MCF 10A (cell line): ENCODE results near the gene TRPM4. TPM values are rescaled to one million over a fixed set of nuclear protein-coding genes. Genes with fewer than 3 reads are reported as not detected.
A peak's percentile ranks its signal among the peaks of the same experiment; 100 is the strongest.

Source experiments
- BruUV-seq: library from RNA; stranded (reverse); fragments of 400-500 nt; replicated peaks from 2 replicates; lab custom pipeline; 2021; lab: Mats Ljungman, UMichigan
- CTCF ChIA-PET: fragments of 300-600 bp; sonication (Branson Sonifier 250); formaldehyde crosslinking; extraction: SDS; loops from one replicate; lab custom pipeline; 2021; ENCODE audit warnings: antibody characterized with exemption, inconsistent platforms; lab: Yijun Ruan, JAX
- POLR2A ChIA-PET: fragments of 300-600, 350-650 bp; sonication (Branson Sonifier 250); formaldehyde crosslinking; extraction: SDS; loops from one replicate; lab custom pipeline; 2020; ENCODE audit warnings: antibody characterized with exemption, inconsistent platforms; lab: Yijun Ruan, JAX
- DNase-seq: peaks from one replicate; pipeline ENCODE4 v3.0.0-alpha.2; 2018; ENCODE audit not compliant: unreplicated experiment
- H3K27ac Mint-ChIP-seq: one replicate; pipeline ENCODE4 v1.8.0; 2022; ENCODE audit warnings: mild to moderate bottlenecking, low read depth, mixed read lengths; ENCODE audit not compliant: unreplicated experiment
- H3K27me3 Mint-ChIP-seq: one replicate; pipeline ENCODE4 v1.8.0; 2022; ENCODE audit warnings: mixed read lengths; ENCODE audit not compliant: insufficient read depth, unreplicated experiment
- H3K36me3 Mint-ChIP-seq: one replicate; pipeline ENCODE4 v1.8.0; 2022; ENCODE audit warnings: mild to moderate bottlenecking, moderate library complexity, mixed read lengths; ENCODE audit not compliant: insufficient read depth, unreplicated experiment
- H3K4me1 Mint-ChIP-seq: one replicate; pipeline ENCODE4 v1.8.0; 2022; ENCODE audit warnings: mixed read lengths; ENCODE audit not compliant: insufficient read depth, unreplicated experiment
- H3K4me3 Mint-ChIP-seq: one replicate; pipeline ENCODE4 v1.8.0; 2022; ENCODE audit warnings: mild to moderate bottlenecking, moderate library complexity, mixed read lengths; ENCODE audit not compliant: unreplicated experiment
- H3K9me3 Mint-ChIP-seq: one replicate; pipeline ENCODE4 v1.8.0; 2022; ENCODE audit warnings: mixed read lengths; ENCODE audit not compliant: unreplicated experiment
- CTCF ChIP-seq: fragments of 200-600 bp; IDR thresholded peaks from one replicate; pipeline ENCODE4 v1.8.0; 2022; ENCODE audit warnings: antibody characterized with exemption, mild to moderate bottlenecking; ENCODE audit not compliant: unreplicated experiment
- intact Hi-C: fragments of 100-400 bp; cut with micrococcal nuclease; formaldehyde crosslinking; loops from 2 replicates; pipeline ENCODE4 v1.14.1; 2022
- total RNA-seq: library from RNA; stranded (reverse); gene quantifications from 2 replicates; pipeline ENCODE4 v1.2.3, GENCODE V29; 2022

TRPM4 gene
- total RNA-seq, 1 experiment from 2014 or later: 21.2 TPM

GRCh38 chr19:49114630-49115363 is 42.8 kb upstream of the TRPM4 start:
- ChIA-PET POLR2A (interaction anchor here (0.6 to 2.2 kb wide), 17 partner anchors 9 to 755 kb away, joined by 3 to 8 read pairs (median 4); partner anchors contain the start of genes GYS1, RUVBL2 and TRPM4), CTCF (interaction anchor here (0.5 to 3.8 kb wide), 15 partner anchors 9 to 122 kb away, joined by 3 to 22 read pairs (median 5); partner anchors contain the start of genes GYS1 and RUVBL2)
- Mint-ChIP-seq H3K27me3 (no peaks in the 10 kb centered on the region), H3K4me1 (peaks cover 34% of the 10 kb centered on the region), H3K9me3 (no peaks in the 10 kb centered on the region), H3K4me3 (peak overlapping the region; percentile 73), H3K36me3 (peaks cover 28% of the 10 kb centered on the region), H3K27ac (no peak overlapping the region)
- intact Hi-C loops: loop anchor here (5.0 kb wide), 1 partner anchor 33 kb away; no protein-coding TSS in a partner anchor
- no peak for TF ChIP-seq CTCF
- no peak for DNase-seq
- no TSS peak for BruUV-seq

- no TSS peak for BruUV-seq
- Mint-ChIP-seq H3K4me1 (peaks cover 42% of the 10 kb centered on the region), H3K27ac (no peak overlapping the region), H3K27me3 (no peaks in the 10 kb centered on the region), H3K36me3 (peaks cover 13% of the 10 kb centered on the region), H3K4me3 (peak overlapping the region; percentile 83), H3K9me3 (no peaks in the 10 kb centered on the region)
- no peak for DNase-seq
- no peak for TF ChIP-seq CTCF
- intact Hi-C loops: no loop called here
- CTCF ChIA-PET: interaction anchor here (0.6 to 2.6 kb wide), 5 partner anchors 19 to 87 kb away, joined by 3 to 8 read pairs (median 4); no protein-coding TSS in a partner anchor
- POLR2A ChIA-PET: interaction anchor here (0.5 to 2.4 kb wide), 3 partner anchors 12 to 526 kb away, joined by 3 to 8 read pairs (median 3); partner anchors contain the start of genes GYS1 and SCAF1
These were observed 41.0 kb upstream of the TRPM4 start for GRCh38 chr19:49116544-49116943.

- no peak for TF ChIP-seq CTCF
- BruUV-seq: no TSS peak
- ChIA-PET POLR2A (interaction anchor here (1.3 to 2.4 kb wide), 2 partner anchors 10 to 32 kb away, joined by 4 to 8 read pairs; no protein-coding TSS in a partner anchor), CTCF (interaction anchor here (0.6 to 2.6 kb wide), 12 partner anchors 9 to 146 kb away, joined by 3 to 8 read pairs (median 4); partner anchors contain the start of gene TRPM4)
- Mint-ChIP-seq H3K4me1 (peaks cover 42% of the 10 kb centered on the region), H3K9me3 (no peaks in the 10 kb centered on the region), H3K27ac (peak overlapping the region; percentile 83), H3K27me3 (no peaks in the 10 kb centered on the region), H3K4me3 (peak overlapping the region; percentile 83), H3K36me3 (peaks cover 20% of the 10 kb centered on the region)
- intact Hi-C loops: no loop called here
- no peak for DNase-seq
These were observed 39.7 kb upstream of the TRPM4 start for GRCh38 chr19:49117677-49118564.
